Pancreas (tissue), 10 donors: ENCODE results near the gene POU6F2. TPM values are rescaled to one million over a fixed set of nuclear protein-coding genes. Genes with fewer than 3 reads are reported as not detected.
A peak's percentile ranks its signal among the peaks of the same experiment; 100 is the strongest.

ENCODE experiments used
- ATAC-seq, 4 donors: fragments of 200-7000 bp; cut with Tn5 transposase; one replicate each; pipeline versions ENCODE4 v1.8.0 to v1.9.1; 2020; ENCODE audit warnings: mild to moderate bottlenecking in 4 of 4, moderate library complexity in 4 of 4
- DNase-seq, 6 donors: peaks; one replicate each; pipeline ENCODE4 v3.0.0-alpha.2; 2020
- FAIRE-seq: peaks from 2 replicates; lab custom pipeline; 2012; peaks lifted over from hg19 to GRCh38; lab: Jason Lieb, UNC
- H3K27ac ChIP-seq, 4 donors: fragments of 200-600 bp; sonication (generic); 1 replicate in 3 of 4; 2 replicates in 1 of 4; pipeline versions ENCODE4 v1.5.0 to v1.8.0; 2020
- H3K27me3 ChIP-seq, 4 donors: fragments of 200-600 bp; one replicate each; pipeline ENCODE4 v1.8.0; 2021
- H3K36me3 ChIP-seq, 3 donors: fragments of 200-600 bp; sonication (generic) in 1 of 3; one replicate each; pipeline versions ENCODE4 v1.5.0 to v1.8.0; 2020 to 2021
- H3K4me1 ChIP-seq, 3 donors: fragments of 200-600 bp; one replicate each; pipeline ENCODE4 v1.8.0; 2021
- H3K4me3 ChIP-seq, 4 donors: fragments of 200-600 bp; sonication (generic) in 2 of 4; one replicate each; pipeline versions ENCODE4 v1.5.0 to v1.8.0; 2020 to 2021
- H3K9me3 ChIP-seq, 4 donors: fragments of 200-600 bp; one replicate each; pipeline ENCODE4 v1.8.0; 2021
- CTCF ChIP-seq, 4 donors: fragments of 200-600 bp; sonication (generic) in 3 of 4; IDR thresholded peaks; one replicate each; pipeline versions ENCODE4 v1.5.0 to v1.8.0; 2021; ENCODE audit warnings: antibody characterized with exemption in 4 of 4
- WGBS, 2 donors: extraction: QIAGEN DNeasy Blood & Tissue Kit; methylation state at CpG; one replicate each; pipeline ENCODE4 v1.1.7; 2013; 5-methylcytosine and 5-hydroxymethylcytosine counted together
- intact Hi-C, 3 donors: fragments of 100-400 bp; cut with DNase I; formaldehyde crosslinking; loops; one replicate each; pipeline versions ENCODE4 v1.11.1 to v1.14.2; 2022
- polyA plus RNA-seq, 2 donors: library from polyadenylated mRNA; stranded (reverse); fragments of 200-250 nt; gene quantifications; one replicate each; pipeline ENCODE4 v1.2.3, GENCODE V29; 2013
- total RNA-seq, 6 donors: library from RNA; stranded (reverse); fragmentation: NEBNext Ultra II Directional in 4 of 6; extraction: Animal tissue kit (Norgen Biotek cat#: 25700) in 4 of 6; gene quantifications; one replicate each; pipeline versions ENCODE4 v1.2.1 to v1.2.4, GENCODE V29; 2021 to 2023
- donor health status: healthy with polysubstance abuse.
- donor health status: DM: no; HTN: no; CAD: no; lungs with moderate emphysema.
- donor health status: DM: no; HTN: no; CAD: no.
- donor health status: control.
- donor health status: control.
- donor health status: Bipolar disorder and iron deficiency.
- donor health status: DM: yes; HTN: yes; CAD: no.
- donor health status: DM: no; HTN: no; CAD: no.
- donor health status: DM: no; HTN: no; CAD: no.
- donor health status: DM: yes; HTN: yes; CAD: no.

Gene POU6F2
- total and polyA plus RNA-seq, 8 donors: 1.3 to 4.2 (median 2.4) TPM

DNA sequence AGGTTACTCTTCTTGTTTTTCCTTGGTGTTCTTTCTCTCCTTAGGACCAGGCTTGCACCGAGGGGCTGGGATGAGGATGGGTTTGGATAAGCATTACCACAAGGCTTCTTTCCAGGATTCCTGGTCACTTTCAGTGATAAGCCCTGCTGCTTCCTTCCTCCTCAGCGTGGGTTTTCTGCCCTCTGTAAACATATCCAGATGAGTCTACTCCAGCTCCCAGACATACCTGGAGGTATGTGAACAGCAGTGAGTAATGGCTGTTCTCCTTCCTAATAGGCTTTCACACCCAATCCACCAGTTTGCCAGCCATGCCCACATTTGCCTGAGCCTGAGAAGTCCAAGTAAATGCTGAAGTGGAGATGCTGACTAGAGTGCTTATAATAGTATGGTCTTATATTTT is 358.7 kb downstream of the POU6F2 start:
- Histone ChIP-seq H3K27me3 (no peaks in the 10 kb centered on the region), H3K9me3 (no peaks in the 10 kb centered on the region), H3K4me3 (no peak overlapping the region), H3K4me1 (no peaks in the 10 kb centered on the region), H3K36me3 (no peaks in the 10 kb centered on the region), H3K27ac (no peak overlapping the region)
- WGBS, 2 donors: 46 to 56% methylated on average over 2 of the region's 2 CpGs
- no peak for TF ChIP-seq CTCF (IDR thresholded peaks at IDR 0.05)
- FAIRE-seq (no peak), ATAC-seq (no peak), DNase-seq (no peak)
- intact Hi-C loops: no loop called here

DNA sequence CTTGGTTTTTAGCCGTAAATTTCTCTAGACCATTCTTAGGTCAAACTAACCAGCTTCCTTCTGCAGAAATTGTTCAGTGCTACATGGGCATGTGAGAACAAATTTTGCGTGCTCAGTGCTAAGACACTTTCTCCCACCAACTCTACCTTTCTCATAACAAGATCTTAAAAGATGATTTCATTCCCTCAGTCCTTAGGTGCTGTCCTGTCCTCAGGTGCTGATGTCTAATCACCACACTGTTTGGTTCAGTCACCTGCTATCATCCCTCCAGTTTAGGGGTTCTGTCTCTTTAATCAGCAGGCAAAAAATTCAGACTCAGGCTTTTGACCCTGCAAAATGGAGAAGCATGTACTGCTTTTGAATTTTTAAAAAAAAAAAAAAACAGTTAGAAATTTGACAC is 361.0 kb downstream of the POU6F2 start:
- ATAC-seq (no peak), DNase-seq (no peak), FAIRE-seq (no peak)
- no peak overlapping the region for H3K27ac ChIP-seq
- H3K9me3 ChIP-seq: no peaks in the 10 kb centered on the region
- H3K27me3 ChIP-seq: no peaks in the 10 kb centered on the region
- H3K36me3 ChIP-seq: no peaks in the 10 kb centered on the region
- WGBS, 2 donors: 76 to 92% methylated on average over 2 of the region's 2 CpGs
- TF ChIP-seq CTCF (IDR thresholded peaks at IDR 0.05): no peak
- H3K4me3 ChIP-seq: no peak overlapping the region
- intact Hi-C loops: no loop called here
- no peaks in the 10 kb centered on the region for H3K4me1 ChIP-seq

- Histone ChIP-seq H3K36me3 (no peaks in the 10 kb centered on the region), H3K27me3 (no peaks in the 10 kb centered on the region), H3K9me3 (no peaks in the 10 kb centered on the region), H3K4me1 (no peaks in the 10 kb centered on the region), H3K4me3 (no peak overlapping the region), H3K27ac (no peak overlapping the region)
- ATAC-seq (no peak), DNase-seq (peak in 1 of 6 donors; percentile 54), FAIRE-seq (no peak)
- TF ChIP-seq CTCF (IDR thresholded peaks at IDR 0.05): no peak
- intact Hi-C loops: no loop called here
- WGBS, 2 donors: 76 to 80% methylated on average over 10 of the region's 10 CpGs
Measured at GRCh38 chr7:39339591-39339990, 361.9 kb downstream of the POU6F2 start.

- intact Hi-C loops: no loop called here
- TF ChIP-seq CTCF (IDR thresholded peaks at IDR 0.05): no peak
- H3K4me3 ChIP-seq: no peak overlapping the region
- FAIRE-seq (no peak), ATAC-seq (no peak), DNase-seq (no peak)
- no peaks in the 10 kb centered on the region for H3K9me3 ChIP-seq
- peaks cover 0 to 3% (median 0%) of the 10 kb centered on the region in 4 donors for H3K27me3 ChIP-seq
- H3K4me1 ChIP-seq: no peaks in the 10 kb centered on the region
- no peak overlapping the region for H3K27ac ChIP-seq
- 68 to 73% methylated on average over 5 of the region's 5 CpGs for WGBS, 2 donors
- H3K36me3 ChIP-seq: no peaks in the 10 kb centered on the region
Measured at GRCh38 chr7:39341083-39341482, 363.4 kb downstream of the POU6F2 start.

DNA sequence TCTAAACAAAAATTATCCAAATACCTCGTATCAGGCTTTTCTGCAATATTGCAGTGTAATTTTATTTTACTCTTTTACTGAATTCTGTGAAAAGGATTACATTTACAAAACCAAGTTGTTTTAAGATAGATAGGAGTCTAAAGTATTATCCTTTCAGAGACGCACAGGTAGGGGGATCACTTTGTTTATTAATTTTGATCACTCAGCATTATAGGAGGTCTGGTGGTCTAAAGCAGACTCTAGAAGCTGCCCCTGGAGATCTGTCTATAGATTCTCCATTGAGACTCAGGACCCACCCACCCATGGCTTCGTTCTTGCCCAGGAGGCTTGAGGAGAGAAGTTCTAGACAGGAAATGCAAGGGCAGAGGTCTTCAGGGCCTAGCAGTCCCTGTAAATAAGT is 365.1 kb downstream of the POU6F2 start:
- no peak for TF ChIP-seq CTCF (IDR thresholded peaks at IDR 0.05)
- DNase-seq (no peak), ATAC-seq (no peak), FAIRE-seq (no peak)
- Histone ChIP-seq H3K4me1 (no peaks in the 10 kb centered on the region), H3K36me3 (no peaks in the 10 kb centered on the region), H3K27me3 (peaks cover 0 to 3% (median 0%) of the 10 kb centered on the region in 4 donors), H3K27ac (no peak overlapping the region), H3K4me3 (no peak overlapping the region), H3K9me3 (no peaks in the 10 kb centered on the region)
- WGBS, 2 donors: 61 to 74% methylated on average over 3 of the region's 3 CpGs
- intact Hi-C loops: no loop called here
